ENCODE data around the gene TK1. TPM values are rescaled to one million over a fixed set of nuclear protein-coding genes. Genes with fewer than 3 reads are reported as not detected.

TK1 gene
- total RNA-seq, 4 donors from 2014 or later: 7.4 to 27.9 (median 9.4) TPM

GRCh38 chr17:78233678-78234077 is 46.8 kb upstream of the TK1 start:
- H3K27me3 ChIP-seq: peaks cover 45% of the 10 kb centered on the region
- TF ChIP-seq POLR2A (IDR thresholded peaks at IDR 0.05) (no peak), EP300 (IDR thresholded peaks at IDR 0.05; ENCODE audit: low read depth) (no peak), POLR2AphosphoS5 (IDR thresholded peaks at IDR 0.05) (no peak), CTCF (IDR thresholded peaks at IDR 0.05) (no peak)
- H3K9me3 ChIP-seq: no peaks in the 10 kb centered on the region
- no peak for DNase-seq
- H3K4me1 ChIP-seq: no peaks in the 10 kb centered on the region
- intact Hi-C loops (cut with DNase I; ENCODE audit: low total_unique reads): no loop called here
- no peak overlapping the region for H3K27ac ChIP-seq
- in situ Hi-C loops (cut with MboI; ENCODE audit: low pct_ligation_motif_present in 1 of 4, low pct_unique_long_range_greater_than_20kb in 1 of 4, low sequenced_read_pairs in 3 of 4): no loop called here
- WGBS, 2 donors (ENCODE audit: low coverage in 1 of 2): 89% methylated on average over 10 of the region's 10 CpGs; no CpG with 5 or more reads in 1 of the 2 donors
- H3K36me3 ChIP-seq: no peaks in the 10 kb centered on the region
- H3K4me3 ChIP-seq: no peak overlapping the region

- TF ChIP-seq POLR2A (IDR thresholded peaks at IDR 0.05) (no peak), EP300 (IDR thresholded peaks at IDR 0.05; ENCODE audit: low read depth) (no peak), POLR2AphosphoS5 (IDR thresholded peaks at IDR 0.05) (no peak), CTCF (IDR thresholded peaks at IDR 0.05) (no peak)
- intact Hi-C loops (cut with DNase I; ENCODE audit: low total_unique reads): no loop called here
Observed at GRCh38 chr17:78232859-78233173, 46.0 kb upstream of the TK1 start.

GRCh38 chr17:78231991-78232858 is 45.4 kb upstream of the TK1 start:
- in situ Hi-C loops (cut with MboI; ENCODE audit: low pct_ligation_motif_present in 1 of 4, low pct_unique_long_range_greater_than_20kb in 1 of 4, low sequenced_read_pairs in 3 of 4): no loop called here
- 23% methylated on average over 33 of the region's 55 CpGs; no CpG with 5 or more reads in 1 of the 2 donors for WGBS, 2 donors (ENCODE audit: low coverage in 1 of 2)
- H3K4me3 ChIP-seq: no peak overlapping the region

More at GRCh38 chr17:78232859-78233173, 46.0 kb upstream of the TK1 start:
- Histone ChIP-seq H3K4me1 (no peaks in the 10 kb centered on the region), H3K4me3 (no peak overlapping the region), H3K36me3 (no peaks in the 10 kb centered on the region), H3K27me3 (peaks cover 46% of the 10 kb centered on the region), H3K9me3 (no peaks in the 10 kb centered on the region), H3K27ac (no peak overlapping the region)
- in situ Hi-C loops (cut with MboI; ENCODE audit: low pct_ligation_motif_present in 1 of 4, low pct_unique_long_range_greater_than_20kb in 1 of 4, low sequenced_read_pairs in 3 of 4): no loop called here
- 88% methylated on average over 2 of the region's 2 CpGs; no CpG with 5 or more reads in 1 of the 2 donors for WGBS, 2 donors (ENCODE audit: low coverage in 1 of 2)
- DNase-seq: no peak

More at GRCh38 chr17:78231991-78232858, 45.4 kb upstream of the TK1 start:
- H3K4me1 ChIP-seq: no peaks in the 10 kb centered on the region
- intact Hi-C loops (cut with DNase I; ENCODE audit: low total_unique reads): no loop called here
- TF ChIP-seq POLR2AphosphoS5 (IDR thresholded peaks at IDR 0.05) (no peak), POLR2A (IDR thresholded peaks at IDR 0.05) (no peak), EP300 (IDR thresholded peaks at IDR 0.05; ENCODE audit: low read depth) (no peak), CTCF (IDR thresholded peaks at IDR 0.05) (no peak)
- H3K27me3 ChIP-seq: peaks cover 48% of the 10 kb centered on the region
- no peaks in the 10 kb centered on the region for H3K36me3 ChIP-seq
- H3K9me3 ChIP-seq: no peaks in the 10 kb centered on the region
- DNase-seq: no peak
- no peak overlapping the region for H3K27ac ChIP-seq
